ENCODE measurements around the gene RNF152.
"Not testable (repeated sequence)": the region's sequence is repeated elsewhere in the genome, so short reads cannot be mapped to it uniquely, and the experiment has no call there.

DNA sequence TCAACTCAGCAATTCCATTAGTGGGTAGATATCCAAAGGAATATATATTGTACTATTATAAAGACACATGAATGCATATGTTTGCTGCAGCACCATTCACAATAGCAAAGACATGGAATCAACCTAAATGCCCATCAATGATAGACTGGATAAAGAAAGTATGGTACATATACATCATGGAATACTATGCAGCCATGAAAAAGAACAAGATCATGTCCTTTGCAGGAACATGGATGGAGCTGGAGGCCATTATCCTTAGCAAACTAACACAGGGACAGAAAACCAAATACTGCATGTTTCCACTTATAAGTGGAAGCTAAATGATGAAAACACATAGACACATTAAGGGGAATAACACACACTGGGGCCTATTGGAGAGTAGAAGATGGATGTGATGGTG, 116.6 kb downstream of the RNF152 start:
- TF ChIP-seq RAD21 (IDR thresholded peaks at IDR 0.05; ENCODE audit: low read length); FOS (IDR thresholded peaks at IDR 0.05; ENCODE audit: low read depth, low read length); MXI1 (IDR thresholded peaks at IDR 0.05; ENCODE audit: borderline replicate concordance, low read depth, low read length); POLR2A (IDR thresholded peaks at IDR 0.05; ENCODE audit: low read depth, low read length); RFX5 (IDR thresholded peaks at IDR 0.05; ENCODE audit: low read depth, low read length); SMC3 (IDR thresholded peaks at IDR 0.05; ENCODE audit: low read depth, low read length); NFE2L2 (IDR thresholded peaks at IDR 0.05; ENCODE audit: low read depth, low read length); MAFK (IDR thresholded peaks at IDR 0.05; ENCODE audit: low read depth, low read length); MAZ (IDR thresholded peaks at IDR 0.05; ENCODE audit: borderline replicate concordance, low read depth, low read length); BHLHE40 (IDR thresholded peaks at IDR 0.05; ENCODE audit: low read depth, low read length); CEBPB (IDR thresholded peaks at IDR 0.05; ENCODE audit: low read depth, low read length): not testable (repeated sequence)
- TF ChIP-seq, protein P1, sequence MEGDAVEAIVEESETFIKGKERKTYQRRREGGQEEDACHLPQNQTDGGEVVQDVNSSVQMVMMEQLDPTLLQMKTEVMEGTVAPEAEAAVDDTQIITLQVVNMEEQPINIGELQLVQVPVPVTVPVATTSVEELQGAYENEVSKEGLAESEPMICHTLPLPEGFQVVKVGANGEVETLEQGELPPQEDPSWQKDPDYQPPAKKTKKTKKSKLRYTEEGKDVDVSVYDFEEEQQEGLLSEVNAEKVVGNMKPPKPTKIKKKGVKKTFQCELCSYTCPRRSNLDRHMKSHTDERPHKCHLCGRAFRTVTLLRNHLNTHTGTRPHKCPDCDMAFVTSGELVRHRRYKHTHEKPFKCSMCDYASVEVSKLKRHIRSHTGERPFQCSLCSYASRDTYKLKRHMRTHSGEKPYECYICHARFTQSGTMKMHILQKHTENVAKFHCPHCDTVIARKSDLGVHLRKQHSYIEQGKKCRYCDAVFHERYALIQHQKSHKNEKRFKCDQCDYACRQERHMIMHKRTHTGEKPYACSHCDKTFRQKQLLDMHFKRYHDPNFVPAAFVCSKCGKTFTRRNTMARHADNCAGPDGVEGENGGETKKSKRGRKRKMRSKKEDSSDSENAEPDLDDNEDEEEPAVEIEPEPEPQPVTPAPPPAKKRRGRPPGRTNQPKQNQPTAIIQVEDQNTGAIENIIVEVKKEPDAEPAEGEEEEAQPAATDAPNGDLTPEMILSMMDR (conservative IDR thresholded peaks at IDR 0.05; ENCODE audit: low read depth, low read length) = not testable (repeated sequence)
- TF ChIP-seq, protein P2, sequence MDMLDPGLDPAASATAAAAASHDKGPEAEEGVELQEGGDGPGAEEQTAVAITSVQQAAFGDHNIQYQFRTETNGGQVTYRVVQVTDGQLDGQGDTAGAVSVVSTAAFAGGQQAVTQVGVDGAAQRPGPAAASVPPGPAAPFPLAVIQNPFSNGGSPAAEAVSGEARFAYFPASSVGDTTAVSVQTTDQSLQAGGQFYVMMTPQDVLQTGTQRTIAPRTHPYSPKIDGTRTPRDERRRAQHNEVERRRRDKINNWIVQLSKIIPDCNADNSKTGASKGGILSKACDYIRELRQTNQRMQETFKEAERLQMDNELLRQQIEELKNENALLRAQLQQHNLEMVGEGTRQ (IDR thresholded peaks at IDR 0.05; ENCODE audit: low read depth, low read length) = not testable (repeated sequence)
- TF ChIP-seq, protein P3, sequence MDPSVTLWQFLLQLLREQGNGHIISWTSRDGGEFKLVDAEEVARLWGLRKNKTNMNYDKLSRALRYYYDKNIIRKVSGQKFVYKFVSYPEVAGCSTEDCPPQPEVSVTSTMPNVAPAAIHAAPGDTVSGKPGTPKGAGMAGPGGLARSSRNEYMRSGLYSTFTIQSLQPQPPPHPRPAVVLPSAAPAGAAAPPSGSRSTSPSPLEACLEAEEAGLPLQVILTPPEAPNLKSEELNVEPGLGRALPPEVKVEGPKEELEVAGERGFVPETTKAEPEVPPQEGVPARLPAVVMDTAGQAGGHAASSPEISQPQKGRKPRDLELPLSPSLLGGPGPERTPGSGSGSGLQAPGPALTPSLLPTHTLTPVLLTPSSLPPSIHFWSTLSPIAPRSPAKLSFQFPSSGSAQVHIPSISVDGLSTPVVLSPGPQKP (IDR thresholded peaks at IDR 0.05; ENCODE audit: borderline replicate concordance, low read depth, low read length) = not testable (repeated sequence)

Measured in IMR-90 (cell line).